WTC11 (cell line): ENCODE data around the gene LRRC74A. TPM values are rescaled to one million over a fixed set of nuclear protein-coding genes. Genes with fewer than 3 reads are reported as not detected.

Experiments
- ATAC-seq: fragments of 200-7000 bp; cut with Tn5 transposase; 2 replicates; pipeline ENCODE4 v1.10.0; 2021; ENCODE audit warnings: mild to moderate bottlenecking, moderate library complexity
- CTCF ChIA-PET: fragments of 300-600 bp; sonication (Branson Sonifier 250); formaldehyde crosslinking; loops from one replicate; lab custom pipeline; 2021; ENCODE audit warnings: antibody characterized with exemption; lab: Charles Lee
- POLR2A ChIA-PET: fragments of 350-600 bp; sonication (Branson Sonifier 250); formaldehyde crosslinking; loops from one replicate; lab custom pipeline; 2021; ENCODE audit warnings: antibody characterized with exemption; lab: Charles Lee
- DNase-seq: peaks from one replicate; pipeline ENCODE4 v3.0.0; 2021; ENCODE audit warnings: low spot score
- H3K27ac Mint-ChIP-seq: 2 replicates; pipeline ENCODE4 v1.8.0; 2021; ENCODE audit warnings: mixed read lengths
- H3K27me3 Mint-ChIP-seq: 2 replicates; pipeline ENCODE4 v1.8.0; 2021; ENCODE audit warnings: low read depth, mild to moderate bottlenecking, moderate library complexity, mixed read lengths
- H3K36me3 Mint-ChIP-seq: 2 replicates; pipeline ENCODE4 v1.8.0; 2021; ENCODE audit warnings: mixed read lengths
- H3K4me1 Mint-ChIP-seq: 2 replicates; pipeline ENCODE4 v1.8.0; 2022; ENCODE audit warnings: mixed read lengths
- H3K4me3 Mint-ChIP-seq: 2 replicates; pipeline ENCODE4 v1.8.0; 2021; ENCODE audit warnings: mild to moderate bottlenecking, moderate library complexity, mixed read lengths
- H3K9me3 Mint-ChIP-seq: 2 replicates; pipeline ENCODE4 v1.8.0; 2021; ENCODE audit warnings: mixed read lengths
- ATF1 ChIP-seq: sonication (generic); formaldehyde crosslinking; IDR thresholded peaks from 2 replicates; pipeline ENCODE4 v1.8.1; 2023; ENCODE audit warnings: mild to moderate bottlenecking, moderate library complexity, missing genetic modification reagents
- ATF2 ChIP-seq: sonication (generic); formaldehyde crosslinking; IDR thresholded peaks from 2 replicates; pipeline ENCODE4 v1.8.1; 2022; ENCODE audit warnings: low read depth, missing genetic modification reagents, borderline replicate concordance
- EMX1 ChIP-seq: fragments of 250-450 bp; sonication (Bioruptor Pico); IDR thresholded peaks from 2 replicates; pipeline ENCODE4 v1.8.0; 2021; ENCODE audit warnings: mild to moderate bottlenecking
- GRHL2 ChIP-seq: fragments of 250-450 bp; sonication (Bioruptor Pico); IDR thresholded peaks from 2 replicates; pipeline ENCODE4 v1.8.0; 2022; ENCODE audit warnings: mild to moderate bottlenecking, moderate library complexity; ENCODE audit not compliant: insufficient replicate concordance, severe bottlenecking
- MAX ChIP-seq: sonication (generic); formaldehyde crosslinking; IDR thresholded peaks from 2 replicates; pipeline ENCODE4 v1.8.0; 2022; ENCODE audit warnings: mild to moderate bottlenecking, missing genetic modification reagents
- NFE2L1 ChIP-seq: sonication (generic); formaldehyde crosslinking; IDR thresholded peaks from 2 replicates; pipeline ENCODE4 v1.8.1; 2023; ENCODE audit warnings: missing genetic modification reagents
- OVOL2 ChIP-seq: fragments of 250-450 bp; sonication (Bioruptor Pico); IDR thresholded peaks from 2 replicates; pipeline ENCODE4 v1.9.0; 2021; ENCODE audit warnings: mild to moderate bottlenecking, borderline replicate concordance
- PREB ChIP-seq: sonication (generic); formaldehyde crosslinking; IDR thresholded peaks from 2 replicates; pipeline ENCODE4 v1.8.1; 2022; ENCODE audit warnings: mild to moderate bottlenecking, missing genetic modification reagents, moderate library complexity, borderline replicate concordance
- ZNF232 ChIP-seq: sonication (generic); formaldehyde crosslinking; IDR thresholded peaks from 2 replicates; pipeline ENCODE4 v1.8.0; 2022; ENCODE audit warnings: mild to moderate bottlenecking, missing genetic modification reagents
- ZNF423 ChIP-seq: fragments of 250-450 bp; sonication (Bioruptor Pico); IDR thresholded peaks from 2 replicates; pipeline ENCODE4 v2.1.2; 2022; ENCODE audit warnings: mild to moderate bottlenecking, moderate library complexity
- total RNA-seq: library from RNA; stranded (reverse); gene quantifications from 3 replicates; pipeline ENCODE4 v1.2.3, GENCODE V29; 2021
- TF ChIP-seq, protein P1 (sequence below): sonication (generic); formaldehyde crosslinking; IDR thresholded peaks from 2 replicates; pipeline ENCODE4 v1.8.0; 2022; ENCODE audit warnings: missing genetic modification reagents
- TF ChIP-seq, protein P2 (sequence below): sonication (generic); formaldehyde crosslinking; IDR thresholded peaks from 2 replicates; pipeline ENCODE4 v1.8.0; 2023; ENCODE audit warnings: missing genetic modification reagents
- TF ChIP-seq, protein P3 (sequence below): sonication (generic); formaldehyde crosslinking; IDR thresholded peaks from 2 replicates; pipeline ENCODE4 v1.8.1; 2022; ENCODE audit warnings: low read depth, mild to moderate bottlenecking, moderate library complexity, missing genetic modification reagents, borderline replicate concordance
- TF ChIP-seq, protein P4 (sequence below): sonication (generic); formaldehyde crosslinking; IDR thresholded peaks from 2 replicates; pipeline ENCODE4 v1.8.0; 2023; ENCODE audit warnings: missing genetic modification reagents, mild to moderate bottlenecking, borderline replicate concordance
- TF ChIP-seq, protein P5 (sequence below): sonication (generic); formaldehyde crosslinking; IDR thresholded peaks from 2 replicates; pipeline ENCODE4 v1.8.0; 2023; ENCODE audit warnings: mild to moderate bottlenecking, missing genetic modification reagents
- TF ChIP-seq, protein P6 (sequence below): sonication (generic); formaldehyde crosslinking; IDR thresholded peaks from 2 replicates; pipeline ENCODE4 v1.8.1; 2023; ENCODE audit warnings: mild to moderate bottlenecking, moderate library complexity, missing genetic modification reagents

The LRRC74A gene
- total RNA-seq, 1 experiment from 2014 or later = not detected

DNA sequence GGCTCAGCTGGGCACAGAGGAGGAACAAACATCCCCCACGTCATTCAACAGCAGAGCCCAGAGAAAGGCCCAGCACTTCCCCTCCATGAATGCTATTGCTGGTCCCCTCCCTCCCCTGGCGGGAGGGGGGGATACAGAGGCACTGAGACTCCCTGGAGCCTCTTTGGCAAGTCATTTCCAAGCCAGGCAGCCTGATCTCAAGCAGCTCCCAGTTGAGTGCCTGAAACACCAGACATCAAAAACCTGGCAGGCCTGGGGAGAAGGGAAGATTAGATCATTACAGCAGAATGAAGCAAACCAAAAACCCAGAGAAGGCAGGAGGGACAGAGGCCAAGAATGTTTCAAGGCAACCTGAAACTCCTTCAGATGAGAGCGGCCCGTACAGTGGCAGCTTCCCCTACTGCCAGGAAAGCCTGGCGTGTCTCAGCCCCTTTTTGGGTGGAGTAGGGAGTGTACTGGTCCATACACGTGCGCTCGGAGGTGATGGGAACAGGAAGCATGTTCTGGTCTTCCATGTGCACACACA lies 92.1 kb downstream of the LRRC74A start (continued):
- TF ChIP-seq, protein P1, sequence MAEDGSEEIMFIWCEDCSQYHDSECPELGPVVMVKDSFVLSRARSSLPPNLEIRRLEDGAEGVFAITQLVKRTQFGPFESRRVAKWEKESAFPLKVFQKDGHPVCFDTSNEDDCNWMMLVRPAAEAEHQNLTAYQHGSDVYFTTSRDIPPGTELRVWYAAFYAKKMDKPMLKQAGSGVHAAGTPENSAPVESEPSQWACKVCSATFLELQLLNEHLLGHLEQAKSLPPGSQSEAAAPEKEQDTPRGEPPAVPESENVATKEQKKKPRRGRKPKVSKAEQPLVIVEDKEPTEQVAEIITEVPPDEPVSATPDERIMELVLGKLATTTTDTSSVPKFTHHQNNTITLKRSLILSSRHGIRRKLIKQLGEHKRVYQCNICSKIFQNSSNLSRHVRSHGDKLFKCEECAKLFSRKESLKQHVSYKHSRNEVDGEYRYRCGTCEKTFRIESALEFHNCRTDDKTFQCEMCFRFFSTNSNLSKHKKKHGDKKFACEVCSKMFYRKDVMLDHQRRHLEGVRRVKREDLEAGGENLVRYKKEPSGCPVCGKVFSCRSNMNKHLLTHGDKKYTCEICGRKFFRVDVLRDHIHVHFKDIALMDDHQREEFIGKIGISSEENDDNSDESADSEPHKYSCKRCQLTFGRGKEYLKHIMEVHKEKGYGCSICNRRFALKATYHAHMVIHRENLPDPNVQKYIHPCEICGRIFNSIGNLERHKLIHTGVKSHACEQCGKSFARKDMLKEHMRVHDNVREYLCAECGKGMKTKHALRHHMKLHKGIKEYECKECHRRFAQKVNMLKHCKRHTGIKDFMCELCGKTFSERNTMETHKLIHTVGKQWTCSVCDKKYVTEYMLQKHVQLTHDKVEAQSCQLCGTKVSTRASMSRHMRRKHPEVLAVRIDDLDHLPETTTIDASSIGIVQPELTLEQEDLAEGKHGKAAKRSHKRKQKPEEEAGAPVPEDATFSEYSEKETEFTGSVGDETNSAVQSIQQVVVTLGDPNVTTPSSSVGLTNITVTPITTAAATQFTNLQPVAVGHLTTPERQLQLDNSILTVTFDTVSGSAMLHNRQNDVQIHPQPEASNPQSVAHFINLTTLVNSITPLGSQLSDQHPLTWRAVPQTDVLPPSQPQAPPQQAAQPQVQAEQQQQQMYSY = no peak
- TF ChIP-seq, protein P2, sequence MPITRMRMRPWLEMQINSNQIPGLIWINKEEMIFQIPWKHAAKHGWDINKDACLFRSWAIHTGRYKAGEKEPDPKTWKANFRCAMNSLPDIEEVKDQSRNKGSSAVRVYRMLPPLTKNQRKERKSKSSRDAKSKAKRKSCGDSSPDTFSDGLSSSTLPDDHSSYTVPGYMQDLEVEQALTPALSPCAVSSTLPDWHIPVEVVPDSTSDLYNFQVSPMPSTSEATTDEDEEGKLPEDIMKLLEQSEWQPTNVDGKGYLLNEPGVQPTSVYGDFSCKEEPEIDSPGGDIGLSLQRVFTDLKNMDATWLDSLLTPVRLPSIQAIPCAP (CRISPR knock-in tag) = no peak
- no peak for TF ChIP-seq OVOL2 (CRISPR knock-in tag)
- TF ChIP-seq ZNF423 (CRISPR knock-in tag) = no peak
- TF ChIP-seq, protein P3, sequence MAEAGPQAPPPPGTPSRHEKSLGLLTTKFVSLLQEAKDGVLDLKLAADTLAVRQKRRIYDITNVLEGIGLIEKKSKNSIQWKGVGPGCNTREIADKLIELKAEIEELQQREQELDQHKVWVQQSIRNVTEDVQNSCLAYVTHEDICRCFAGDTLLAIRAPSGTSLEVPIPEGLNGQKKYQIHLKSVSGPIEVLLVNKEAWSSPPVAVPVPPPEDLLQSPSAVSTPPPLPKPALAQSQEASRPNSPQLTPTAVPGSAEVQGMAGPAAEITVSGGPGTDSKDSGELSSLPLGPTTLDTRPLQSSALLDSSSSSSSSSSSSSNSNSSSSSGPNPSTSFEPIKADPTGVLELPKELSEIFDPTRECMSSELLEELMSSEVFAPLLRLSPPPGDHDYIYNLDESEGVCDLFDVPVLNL (CRISPR knock-in tag) = no peak
- TF ChIP-seq, protein P4, sequence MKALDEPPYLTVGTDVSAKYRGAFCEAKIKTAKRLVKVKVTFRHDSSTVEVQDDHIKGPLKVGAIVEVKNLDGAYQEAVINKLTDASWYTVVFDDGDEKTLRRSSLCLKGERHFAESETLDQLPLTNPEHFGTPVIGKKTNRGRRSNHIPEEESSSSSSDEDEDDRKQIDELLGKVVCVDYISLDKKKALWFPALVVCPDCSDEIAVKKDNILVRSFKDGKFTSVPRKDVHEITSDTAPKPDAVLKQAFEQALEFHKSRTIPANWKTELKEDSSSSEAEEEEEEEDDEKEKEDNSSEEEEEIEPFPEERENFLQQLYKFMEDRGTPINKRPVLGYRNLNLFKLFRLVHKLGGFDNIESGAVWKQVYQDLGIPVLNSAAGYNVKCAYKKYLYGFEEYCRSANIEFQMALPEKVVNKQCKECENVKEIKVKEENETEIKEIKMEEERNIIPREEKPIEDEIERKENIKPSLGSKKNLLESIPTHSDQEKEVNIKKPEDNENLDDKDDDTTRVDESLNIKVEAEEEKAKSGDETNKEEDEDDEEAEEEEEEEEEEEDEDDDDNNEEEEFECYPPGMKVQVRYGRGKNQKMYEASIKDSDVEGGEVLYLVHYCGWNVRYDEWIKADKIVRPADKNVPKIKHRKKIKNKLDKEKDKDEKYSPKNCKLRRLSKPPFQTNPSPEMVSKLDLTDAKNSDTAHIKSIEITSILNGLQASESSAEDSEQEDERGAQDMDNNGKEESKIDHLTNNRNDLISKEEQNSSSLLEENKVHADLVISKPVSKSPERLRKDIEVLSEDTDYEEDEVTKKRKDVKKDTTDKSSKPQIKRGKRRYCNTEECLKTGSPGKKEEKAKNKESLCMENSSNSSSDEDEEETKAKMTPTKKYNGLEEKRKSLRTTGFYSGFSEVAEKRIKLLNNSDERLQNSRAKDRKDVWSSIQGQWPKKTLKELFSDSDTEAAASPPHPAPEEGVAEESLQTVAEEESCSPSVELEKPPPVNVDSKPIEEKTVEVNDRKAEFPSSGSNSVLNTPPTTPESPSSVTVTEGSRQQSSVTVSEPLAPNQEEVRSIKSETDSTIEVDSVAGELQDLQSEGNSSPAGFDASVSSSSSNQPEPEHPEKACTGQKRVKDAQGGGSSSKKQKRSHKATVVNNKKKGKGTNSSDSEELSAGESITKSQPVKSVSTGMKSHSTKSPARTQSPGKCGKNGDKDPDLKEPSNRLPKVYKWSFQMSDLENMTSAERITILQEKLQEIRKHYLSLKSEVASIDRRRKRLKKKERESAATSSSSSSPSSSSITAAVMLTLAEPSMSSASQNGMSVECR (CRISPR knock-in tag) = no peak
- TF ChIP-seq, protein P5, sequence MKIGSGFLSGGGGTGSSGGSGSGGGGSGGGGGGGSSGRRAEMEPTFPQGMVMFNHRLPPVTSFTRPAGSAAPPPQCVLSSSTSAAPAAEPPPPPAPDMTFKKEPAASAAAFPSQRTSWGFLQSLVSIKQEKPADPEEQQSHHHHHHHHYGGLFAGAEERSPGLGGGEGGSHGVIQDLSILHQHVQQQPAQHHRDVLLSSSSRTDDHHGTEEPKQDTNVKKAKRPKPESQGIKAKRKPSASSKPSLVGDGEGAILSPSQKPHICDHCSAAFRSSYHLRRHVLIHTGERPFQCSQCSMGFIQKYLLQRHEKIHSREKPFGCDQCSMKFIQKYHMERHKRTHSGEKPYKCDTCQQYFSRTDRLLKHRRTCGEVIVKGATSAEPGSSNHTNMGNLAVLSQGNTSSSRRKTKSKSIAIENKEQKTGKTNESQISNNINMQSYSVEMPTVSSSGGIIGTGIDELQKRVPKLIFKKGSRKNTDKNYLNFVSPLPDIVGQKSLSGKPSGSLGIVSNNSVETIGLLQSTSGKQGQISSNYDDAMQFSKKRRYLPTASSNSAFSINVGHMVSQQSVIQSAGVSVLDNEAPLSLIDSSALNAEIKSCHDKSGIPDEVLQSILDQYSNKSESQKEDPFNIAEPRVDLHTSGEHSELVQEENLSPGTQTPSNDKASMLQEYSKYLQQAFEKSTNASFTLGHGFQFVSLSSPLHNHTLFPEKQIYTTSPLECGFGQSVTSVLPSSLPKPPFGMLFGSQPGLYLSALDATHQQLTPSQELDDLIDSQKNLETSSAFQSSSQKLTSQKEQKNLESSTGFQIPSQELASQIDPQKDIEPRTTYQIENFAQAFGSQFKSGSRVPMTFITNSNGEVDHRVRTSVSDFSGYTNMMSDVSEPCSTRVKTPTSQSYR (CRISPR knock-in tag) = no peak
- TF ChIP-seq EMX1 (CRISPR knock-in tag) = no peak

- H3K4me1 Mint-ChIP-seq = peaks cover 80% of the 10 kb centered on the region
- H3K4me3 Mint-ChIP-seq = no peak overlapping the region; the same call in 1 of the 2 replicates
- no peaks in the 10 kb centered on the region for H3K27me3 Mint-ChIP-seq
- H3K27ac Mint-ChIP-seq = peak overlapping the region; percentile 85
- peak; percentile 53 for DNase-seq
- ChIA-PET POLR2A (interaction anchor here (0.7 to 5.1 kb wide), 6 partner anchors 14 to 140 kb away, joined by 3 to 38 read pairs (median 12); no protein-coding TSS in a partner anchor), CTCF (interaction anchor here (0.6 to 17.3 kb wide), 25 partner anchors 10 to 223 kb away, joined by 3 to 196 read pairs (median 8); partner anchors contain the start of genes IRF2BPL and ZDHHC22)
- peak; percentile 33 for ATAC-seq
- H3K36me3 Mint-ChIP-seq = no peaks in the 10 kb centered on the region
- H3K9me3 Mint-ChIP-seq = no peaks in the 10 kb centered on the region
- TF ChIP-seq, protein P6, sequence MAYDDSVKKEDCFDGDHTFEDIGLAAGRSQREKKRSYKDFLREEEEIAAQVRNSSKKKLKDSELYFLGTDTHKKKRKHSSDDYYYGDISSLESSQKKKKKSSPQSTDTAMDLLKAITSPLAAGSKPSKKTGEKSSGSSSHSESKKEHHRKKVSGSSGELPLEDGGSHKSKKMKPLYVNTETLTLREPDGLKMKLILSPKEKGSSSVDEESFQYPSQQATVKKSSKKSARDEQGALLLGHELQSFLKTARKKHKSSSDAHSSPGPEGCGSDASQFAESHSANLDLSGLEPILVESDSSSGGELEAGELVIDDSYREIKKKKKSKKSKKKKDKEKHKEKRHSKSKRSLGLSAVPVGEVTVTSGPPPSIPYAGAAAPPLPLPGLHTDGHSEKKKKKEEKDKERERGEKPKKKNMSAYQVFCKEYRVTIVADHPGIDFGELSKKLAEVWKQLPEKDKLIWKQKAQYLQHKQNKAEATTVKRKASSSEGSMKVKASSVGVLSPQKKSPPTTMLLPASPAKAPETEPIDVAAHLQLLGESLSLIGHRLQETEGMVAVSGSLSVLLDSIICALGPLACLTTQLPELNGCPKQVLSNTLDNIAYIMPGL (CRISPR knock-in tag) = no peak
- TF ChIP-seq ZNF232 (CRISPR knock-in tag) (no peak), NFE2L1 (CRISPR knock-in tag) (peak; percentile 90; the same call in 1 of the 2 replicates), GRHL2 (CRISPR knock-in tag) (no peak), ATF1 (CRISPR knock-in tag) (no peak), PREB (no peak), ATF2 (CRISPR knock-in tag) (no peak), MAX (CRISPR knock-in tag) (peak; percentile 67)
These were observed 92.7 kb downstream of the LRRC74A start for GRCh38 chr14:76918782-76919394.
